ENCODE data around the gene SSU72. TPM values are rescaled to one million over a fixed set of nuclear protein-coding genes. Genes with fewer than 3 reads are reported as not detected.
"Not testable (repeated sequence)": the region's sequence is repeated elsewhere in the genome, so short reads cannot be mapped to it uniquely, and the experiment has no call there.

The SSU72 gene
- total RNA-seq, 1 donor from 2014 or later = 54.0 TPM

DNA sequence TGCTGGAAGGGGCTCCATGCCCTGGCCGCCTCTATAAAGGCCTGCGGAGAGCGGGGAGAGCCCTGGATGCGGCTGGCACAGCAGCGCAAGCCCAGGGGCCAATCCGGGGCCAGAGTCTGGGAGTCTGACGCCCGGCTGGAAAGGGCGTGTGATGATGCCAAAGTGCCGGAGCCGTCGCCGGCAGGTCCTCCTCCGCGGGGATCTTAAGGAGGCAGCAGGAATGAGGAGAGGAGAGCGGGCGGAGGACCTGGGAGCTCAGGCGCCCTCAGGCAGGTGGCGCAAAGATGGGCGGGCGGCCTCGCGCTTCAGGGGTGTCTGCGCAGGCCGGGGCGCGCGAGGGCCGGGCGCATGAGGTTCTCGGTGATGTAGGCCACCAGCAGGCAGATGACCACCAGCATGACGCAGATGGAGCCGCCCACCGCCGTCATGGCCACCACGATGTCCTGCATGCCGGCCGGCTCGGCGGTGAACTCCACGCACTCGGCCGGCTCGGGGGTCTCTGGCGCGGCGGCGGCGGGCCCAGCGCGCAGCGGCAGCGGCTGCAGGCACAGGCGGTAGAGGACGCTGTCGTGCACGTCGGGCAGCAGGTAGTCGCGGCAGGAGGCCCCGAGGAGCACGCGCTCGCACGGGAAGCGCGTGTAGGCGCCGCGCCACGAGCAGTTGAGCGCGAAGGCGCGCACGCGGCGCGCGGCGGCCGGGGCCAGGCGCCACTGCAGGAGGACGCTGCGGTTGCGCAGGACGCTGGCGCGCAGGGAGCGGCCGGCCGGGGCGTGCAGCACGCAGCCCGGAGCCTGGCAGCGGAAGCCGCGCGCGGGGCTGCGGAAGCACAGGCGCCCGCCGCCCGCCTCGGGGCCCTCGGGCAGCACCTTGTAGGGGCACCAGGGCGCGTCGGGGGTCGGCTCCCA lies 24.6 kb upstream of the SSU72 start:
- FAIRE-seq (no peak), DNase-seq (ENCODE audit: low read depth) (no peak)
- TF ChIP-seq, protein P1, sequence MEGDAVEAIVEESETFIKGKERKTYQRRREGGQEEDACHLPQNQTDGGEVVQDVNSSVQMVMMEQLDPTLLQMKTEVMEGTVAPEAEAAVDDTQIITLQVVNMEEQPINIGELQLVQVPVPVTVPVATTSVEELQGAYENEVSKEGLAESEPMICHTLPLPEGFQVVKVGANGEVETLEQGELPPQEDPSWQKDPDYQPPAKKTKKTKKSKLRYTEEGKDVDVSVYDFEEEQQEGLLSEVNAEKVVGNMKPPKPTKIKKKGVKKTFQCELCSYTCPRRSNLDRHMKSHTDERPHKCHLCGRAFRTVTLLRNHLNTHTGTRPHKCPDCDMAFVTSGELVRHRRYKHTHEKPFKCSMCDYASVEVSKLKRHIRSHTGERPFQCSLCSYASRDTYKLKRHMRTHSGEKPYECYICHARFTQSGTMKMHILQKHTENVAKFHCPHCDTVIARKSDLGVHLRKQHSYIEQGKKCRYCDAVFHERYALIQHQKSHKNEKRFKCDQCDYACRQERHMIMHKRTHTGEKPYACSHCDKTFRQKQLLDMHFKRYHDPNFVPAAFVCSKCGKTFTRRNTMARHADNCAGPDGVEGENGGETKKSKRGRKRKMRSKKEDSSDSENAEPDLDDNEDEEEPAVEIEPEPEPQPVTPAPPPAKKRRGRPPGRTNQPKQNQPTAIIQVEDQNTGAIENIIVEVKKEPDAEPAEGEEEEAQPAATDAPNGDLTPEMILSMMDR (IDR thresholded peaks at IDR 0.05; ENCODE audit: insufficient read depth, low read length, severe bottlenecking) = no peak
- Histone ChIP-seq H3K4me3 (ENCODE audit: low read depth, low read length) (peak overlapping the region; percentile 18), H3K36me3 (ENCODE audit: control insufficient read depth, insufficient read depth, low read length) (no peaks in the 10 kb centered on the region), H3K27me3 (ENCODE audit: control insufficient read depth, insufficient read depth, low read length) (peaks cover 8% of the 10 kb centered on the region)

DNA sequence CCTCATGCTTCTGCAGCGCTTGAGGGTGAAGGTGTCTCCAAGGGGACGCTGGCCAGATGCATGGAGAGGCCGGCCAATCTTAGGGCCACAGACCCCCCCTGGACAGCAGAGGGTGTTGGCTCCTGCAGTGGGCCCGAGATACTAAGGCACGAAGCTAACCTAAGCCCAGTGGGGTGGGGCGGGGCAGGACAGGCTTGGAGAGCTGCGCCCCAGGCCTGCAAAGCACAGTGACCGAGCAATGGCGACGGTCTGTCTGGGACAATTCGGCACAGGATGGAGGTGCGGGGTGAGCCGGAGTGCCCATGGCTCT lies 24.0 kb upstream of the SSU72 start:
- Histone ChIP-seq H3K4me3 (ENCODE audit: low read depth, low read length) (no peak overlapping the region), H3K36me3 (ENCODE audit: control insufficient read depth, insufficient read depth, low read length) (no peaks in the 10 kb centered on the region), H3K27me3 (ENCODE audit: control insufficient read depth, insufficient read depth, low read length) (peaks cover 8% of the 10 kb centered on the region)
- no peak for FAIRE-seq
- TF ChIP-seq, protein P1 (IDR thresholded peaks at IDR 0.05; ENCODE audit: insufficient read depth, low read length, severe bottlenecking) = no peak
- DNase-seq (ENCODE audit: low read depth) = no peak

DNA sequence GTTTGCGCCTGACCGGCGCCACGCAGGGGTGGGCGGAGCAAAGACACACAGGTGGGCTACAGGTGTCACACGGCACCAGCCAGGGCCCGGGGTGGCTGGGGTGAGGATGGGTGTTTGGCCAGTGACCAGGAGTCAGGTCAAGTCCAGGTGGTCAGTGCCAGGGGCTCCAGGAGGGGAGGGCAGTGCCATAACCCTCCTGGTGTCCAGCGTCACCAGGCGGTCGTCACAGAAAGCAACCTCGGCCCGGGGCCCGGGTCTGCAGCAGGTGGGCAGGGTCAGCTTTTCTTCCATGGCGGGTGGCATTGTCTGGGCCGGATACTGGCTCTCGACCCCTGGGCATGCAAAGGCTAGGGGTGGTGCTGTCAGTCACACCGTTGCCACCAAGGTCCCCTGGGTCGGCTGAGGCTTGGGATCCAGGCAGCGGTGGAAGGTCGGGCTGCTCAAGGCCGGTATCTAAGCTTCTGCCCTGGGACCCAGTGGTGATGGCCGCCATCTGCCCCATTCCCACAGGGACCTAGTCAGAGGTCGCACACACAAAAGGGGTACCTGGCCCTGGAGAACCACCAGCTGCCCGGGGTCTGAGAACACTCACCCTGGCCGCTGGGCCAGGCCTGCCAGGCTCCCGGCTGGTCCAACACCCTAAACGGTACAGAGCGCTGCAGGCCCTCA lies 23.5 kb upstream of the SSU72 start:
- H3K27me3 ChIP-seq (ENCODE audit: control insufficient read depth, insufficient read depth, low read length) = peaks cover 8% of the 10 kb centered on the region
- TF ChIP-seq, protein P1 (IDR thresholded peaks at IDR 0.05; ENCODE audit: insufficient read depth, low read length, severe bottlenecking) = no peak
- no peak for FAIRE-seq

DNA sequence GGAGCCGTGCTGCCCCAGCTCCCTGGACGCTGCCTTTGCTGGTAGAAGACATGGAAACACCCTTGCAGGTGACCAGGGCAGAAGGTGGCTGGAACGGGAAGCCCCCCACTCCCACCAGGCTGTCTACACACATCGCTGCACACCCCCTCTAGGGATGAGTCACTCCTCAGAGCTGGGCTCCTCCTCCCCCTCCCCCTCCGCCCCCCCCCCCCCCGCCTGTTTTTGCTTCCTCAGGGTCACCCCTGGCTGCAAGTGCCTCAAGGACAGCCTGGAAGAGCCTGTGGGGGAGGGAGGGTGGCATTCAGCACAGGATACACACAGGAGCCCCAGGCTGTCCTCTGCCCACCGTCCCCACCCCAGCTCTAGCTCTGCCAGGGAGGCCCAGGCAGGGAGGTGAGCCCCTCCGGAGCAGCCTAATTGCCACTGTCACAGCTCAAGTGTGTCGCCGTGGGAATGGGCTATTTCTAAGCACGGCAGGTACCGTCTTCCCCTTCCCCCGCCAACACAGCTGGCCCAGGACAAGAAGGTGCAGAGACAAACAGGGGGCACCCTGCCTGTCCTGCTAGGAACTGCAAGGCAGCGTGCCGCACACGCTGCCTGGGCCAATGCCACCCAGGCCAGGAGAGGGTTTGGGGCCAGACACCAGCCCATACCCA lies 22.7 kb upstream of the SSU72 start:
- Histone ChIP-seq H3K4me3 (ENCODE audit: low read depth, low read length) (no peak overlapping the region), H3K27me3 (ENCODE audit: control insufficient read depth, insufficient read depth, low read length) (peaks cover 8% of the 10 kb centered on the region), H3K36me3 (ENCODE audit: control insufficient read depth, insufficient read depth, low read length) (no peaks in the 10 kb centered on the region)
- FAIRE-seq = no peak
- DNase-seq (ENCODE audit: low read depth) = no peak
- TF ChIP-seq, protein P1 (IDR thresholded peaks at IDR 0.05; ENCODE audit: insufficient read depth, low read length, severe bottlenecking) = peak; percentile 53

More for the DNA sequence above, 23.5 kb upstream of the SSU72 start:
- Histone ChIP-seq H3K4me3 (ENCODE audit: low read depth, low read length) (no peak overlapping the region), H3K36me3 (ENCODE audit: control insufficient read depth, insufficient read depth, low read length) (no peaks in the 10 kb centered on the region)
- no peak for DNase-seq (ENCODE audit: low read depth)

DNA sequence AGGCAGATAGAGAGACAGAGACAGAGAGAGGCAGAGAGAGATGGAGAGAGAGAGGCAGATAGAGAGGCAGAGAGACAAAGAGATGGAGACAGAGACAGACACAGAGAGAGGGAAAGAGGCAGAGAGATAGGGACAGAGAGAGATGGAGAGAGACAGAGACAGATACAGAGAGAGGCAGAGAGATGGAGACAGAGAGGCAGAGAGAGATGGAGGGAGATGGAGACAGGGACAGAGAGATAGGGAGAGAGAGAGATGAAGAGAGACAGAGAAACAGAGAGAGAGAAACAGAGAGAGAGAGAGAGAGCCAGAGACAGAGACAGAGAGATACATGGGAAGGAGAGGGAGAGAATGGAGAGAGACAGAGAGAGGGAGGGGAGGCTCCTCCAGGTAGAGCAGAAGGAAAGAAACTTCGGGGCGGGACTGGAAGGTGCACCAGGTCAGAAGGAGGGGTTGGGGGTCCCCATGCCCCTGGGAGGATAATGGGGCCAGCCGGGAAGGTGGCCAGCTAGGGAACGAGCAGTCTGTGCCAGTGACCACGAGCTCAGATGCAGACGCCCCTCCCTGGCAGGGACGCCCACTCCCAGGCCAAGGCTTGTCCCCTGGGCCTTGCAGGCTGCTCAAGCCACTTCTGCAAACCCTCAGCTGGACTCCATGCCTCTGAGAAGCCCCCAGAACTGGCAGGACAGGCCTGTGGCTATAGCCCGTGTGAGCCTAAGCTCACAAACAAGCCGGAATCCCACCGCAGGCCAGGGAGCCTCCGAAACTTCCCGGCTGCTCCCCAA lies 22.0 kb upstream of the SSU72 start:
- TF ChIP-seq, protein P1 (IDR thresholded peaks at IDR 0.05; ENCODE audit: insufficient read depth, low read length, severe bottlenecking) = no peak

DNA sequence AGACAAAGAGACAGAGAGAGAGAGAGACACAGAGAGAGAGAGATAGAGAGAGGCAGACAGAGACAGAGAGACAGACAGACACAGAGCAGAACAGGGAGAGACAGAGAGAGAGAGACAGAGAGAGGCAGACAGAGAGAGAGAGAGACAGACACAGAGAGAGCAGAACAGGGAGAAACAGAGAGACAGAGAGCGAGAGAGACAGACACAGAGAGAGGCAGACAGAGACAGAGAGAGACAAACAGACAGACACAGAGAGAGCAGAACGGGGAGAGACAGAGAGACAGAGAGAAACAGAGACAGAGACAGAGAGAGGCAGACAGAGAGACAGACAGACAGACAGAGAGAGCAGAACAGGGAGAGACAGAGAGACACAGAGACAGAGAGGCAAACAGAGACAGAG lies 20.7 kb upstream of the SSU72 start:
- FAIRE-seq = not testable (repeated sequence)

More for the DNA sequence above, 22.0 kb upstream of the SSU72 start:
- no peak for DNase-seq (ENCODE audit: low read depth)
- H3K4me3 ChIP-seq (ENCODE audit: low read depth, low read length) = no peak overlapping the region
- H3K27me3 ChIP-seq (ENCODE audit: control insufficient read depth, insufficient read depth, low read length) = peaks cover 8% of the 10 kb centered on the region
- no peak for FAIRE-seq
- H3K36me3 ChIP-seq (ENCODE audit: control insufficient read depth, insufficient read depth, low read length) = no peaks in the 10 kb centered on the region

More for the DNA sequence above, 20.7 kb upstream of the SSU72 start:
- H3K27me3 ChIP-seq (ENCODE audit: control insufficient read depth, insufficient read depth, low read length); H3K4me3 ChIP-seq (ENCODE audit: low read depth, low read length); DNase-seq (ENCODE audit: low read depth); H3K36me3 ChIP-seq (ENCODE audit: control insufficient read depth, insufficient read depth, low read length): not testable (repeated sequence)

Measured in bronchial epithelial cell (primary cell).